ENCODE results near the gene IFNA14.
"Not testable (repeated sequence)": the region's sequence is repeated elsewhere in the genome, so short reads cannot be mapped to it uniquely, and the experiment has no call there.

DNA sequence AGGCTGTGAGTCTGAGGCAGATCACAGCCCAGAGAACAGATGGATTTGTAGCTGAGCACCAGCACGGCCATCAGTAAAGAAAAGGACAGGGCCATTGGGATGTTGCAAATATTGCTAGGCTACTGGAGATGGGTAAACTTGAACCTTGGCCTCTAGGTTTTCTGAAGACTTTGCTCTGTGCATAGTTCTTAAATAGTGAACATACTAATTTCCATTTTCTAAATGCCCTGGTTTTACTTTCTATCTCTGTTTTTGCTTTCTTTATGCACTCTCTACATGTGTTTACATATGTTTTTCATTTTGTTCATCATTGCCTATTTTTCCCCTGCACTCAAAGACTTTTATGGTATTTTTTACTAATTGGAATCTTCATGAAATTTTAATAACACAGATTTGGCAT is 22.6 kb downstream of the IFNA14 start, which contains the start of gene IFNA16:
- TF ChIP-seq, protein P1, sequence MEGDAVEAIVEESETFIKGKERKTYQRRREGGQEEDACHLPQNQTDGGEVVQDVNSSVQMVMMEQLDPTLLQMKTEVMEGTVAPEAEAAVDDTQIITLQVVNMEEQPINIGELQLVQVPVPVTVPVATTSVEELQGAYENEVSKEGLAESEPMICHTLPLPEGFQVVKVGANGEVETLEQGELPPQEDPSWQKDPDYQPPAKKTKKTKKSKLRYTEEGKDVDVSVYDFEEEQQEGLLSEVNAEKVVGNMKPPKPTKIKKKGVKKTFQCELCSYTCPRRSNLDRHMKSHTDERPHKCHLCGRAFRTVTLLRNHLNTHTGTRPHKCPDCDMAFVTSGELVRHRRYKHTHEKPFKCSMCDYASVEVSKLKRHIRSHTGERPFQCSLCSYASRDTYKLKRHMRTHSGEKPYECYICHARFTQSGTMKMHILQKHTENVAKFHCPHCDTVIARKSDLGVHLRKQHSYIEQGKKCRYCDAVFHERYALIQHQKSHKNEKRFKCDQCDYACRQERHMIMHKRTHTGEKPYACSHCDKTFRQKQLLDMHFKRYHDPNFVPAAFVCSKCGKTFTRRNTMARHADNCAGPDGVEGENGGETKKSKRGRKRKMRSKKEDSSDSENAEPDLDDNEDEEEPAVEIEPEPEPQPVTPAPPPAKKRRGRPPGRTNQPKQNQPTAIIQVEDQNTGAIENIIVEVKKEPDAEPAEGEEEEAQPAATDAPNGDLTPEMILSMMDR (IDR thresholded peaks at IDR 0.05 in 4 of 5, conservative IDR thresholded peaks at IDR 0.05 in 1 of 5) = not testable (repeated sequence)
- not testable (repeated sequence) for TF ChIP-seq POLR2A (IDR thresholded peaks at IDR 0.05)

Measured in gastrocnemius medialis (tissue), 4 donors.